ENCODE measurements around the gene MRPS25. TPM values are rescaled to one million over a fixed set of nuclear protein-coding genes. Genes with fewer than 3 reads are reported as not detected.

The MRPS25 gene
- total and polyA plus RNA-seq, 9 of the 15 experiments (the other 6 are each of a cell fraction or from before 2014, with no cell fraction given): 34.3 to 129 (median 78.2) TPM

- TF ChIP-seq E2F8 (IDR thresholded peaks at IDR 0.05; ENCODE audit: low read depth, partially characterized antibody) (no peak), ZNF41 (CRISPR knock-in tag; conservative IDR thresholded peaks at IDR 0.05) (no peak), GATAD2A (IDR thresholded peaks at IDR 0.05) (peak; percentile 48; the same call in 1 of the 2 replicates), NKRF (IDR thresholded peaks at IDR 0.05; ENCODE audit: borderline replicate concordance) (no peak), FOXK2 (conservative IDR thresholded peaks at IDR 0.05 in 1 of 2, IDR thresholded peaks at IDR 0.05 in 1 of 2; ENCODE audit: low read depth in 2 of 2) (peak; percentile 62 to 82; a peak in 3 of 4 replicates), NRF1 (conservative IDR thresholded peaks at IDR 0.05 in 1 of 2, IDR thresholded peaks at IDR 0.05 in 1 of 2) (no peak), HES1 (IDR thresholded peaks at IDR 0.05; ENCODE audit: low read depth) (peak; percentile 96), ZNF586 (CRISPR knock-in tag; conservative IDR thresholded peaks at IDR 0.05) (no peak), ARID3B (CRISPR knock-in tag; IDR thresholded peaks at IDR 0.05; ENCODE audit: borderline replicate concordance) (no peak)
- TF ChIP-seq, protein P1, sequence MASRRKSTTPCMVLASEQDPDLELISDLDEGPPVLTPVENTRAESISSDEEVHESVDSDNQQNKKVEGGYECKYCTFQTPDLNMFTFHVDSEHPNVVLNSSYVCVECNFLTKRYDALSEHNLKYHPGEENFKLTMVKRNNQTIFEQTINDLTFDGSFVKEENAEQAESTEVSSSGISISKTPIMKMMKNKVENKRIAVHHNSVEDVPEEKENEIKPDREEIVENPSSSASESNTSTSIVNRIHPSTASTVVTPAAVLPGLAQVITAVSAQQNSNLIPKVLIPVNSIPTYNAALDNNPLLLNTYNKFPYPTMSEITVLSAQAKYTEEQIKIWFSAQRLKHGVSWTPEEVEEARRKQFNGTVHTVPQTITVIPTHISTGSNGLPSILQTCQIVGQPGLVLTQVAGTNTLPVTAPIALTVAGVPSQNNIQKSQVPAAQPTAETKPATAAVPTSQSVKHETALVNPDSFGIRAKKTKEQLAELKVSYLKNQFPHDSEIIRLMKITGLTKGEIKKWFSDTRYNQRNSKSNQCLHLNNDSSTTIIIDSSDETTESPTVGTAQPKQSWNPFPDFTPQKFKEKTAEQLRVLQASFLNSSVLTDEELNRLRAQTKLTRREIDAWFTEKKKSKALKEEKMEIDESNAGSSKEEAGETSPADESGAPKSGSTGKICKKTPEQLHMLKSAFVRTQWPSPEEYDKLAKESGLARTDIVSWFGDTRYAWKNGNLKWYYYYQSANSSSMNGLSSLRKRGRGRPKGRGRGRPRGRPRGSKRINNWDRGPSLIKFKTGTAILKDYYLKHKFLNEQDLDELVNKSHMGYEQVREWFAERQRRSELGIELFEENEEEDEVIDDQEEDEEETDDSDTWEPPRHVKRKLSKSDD (conservative IDR thresholded peaks at IDR 0.05; ENCODE audit: low read length): no peak
- TF ChIP-seq, protein P2, sequence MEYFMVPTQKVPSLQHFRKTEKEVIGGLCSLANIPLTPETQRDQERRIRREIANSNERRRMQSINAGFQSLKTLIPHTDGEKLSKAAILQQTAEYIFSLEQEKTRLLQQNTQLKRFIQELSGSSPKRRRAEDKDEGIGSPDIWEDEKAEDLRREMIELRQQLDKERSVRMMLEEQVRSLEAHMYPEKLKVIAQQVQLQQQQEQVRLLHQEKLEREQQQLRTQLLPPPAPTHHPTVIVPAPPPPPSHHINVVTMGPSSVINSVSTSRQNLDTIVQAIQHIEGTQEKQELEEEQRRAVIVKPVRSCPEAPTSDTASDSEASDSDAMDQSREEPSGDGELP (CRISPR knock-in tag; IDR thresholded peaks at IDR 0.05; ENCODE audit: borderline replicate concordance): peak; percentile 98
- TF ChIP-seq, protein P3, sequence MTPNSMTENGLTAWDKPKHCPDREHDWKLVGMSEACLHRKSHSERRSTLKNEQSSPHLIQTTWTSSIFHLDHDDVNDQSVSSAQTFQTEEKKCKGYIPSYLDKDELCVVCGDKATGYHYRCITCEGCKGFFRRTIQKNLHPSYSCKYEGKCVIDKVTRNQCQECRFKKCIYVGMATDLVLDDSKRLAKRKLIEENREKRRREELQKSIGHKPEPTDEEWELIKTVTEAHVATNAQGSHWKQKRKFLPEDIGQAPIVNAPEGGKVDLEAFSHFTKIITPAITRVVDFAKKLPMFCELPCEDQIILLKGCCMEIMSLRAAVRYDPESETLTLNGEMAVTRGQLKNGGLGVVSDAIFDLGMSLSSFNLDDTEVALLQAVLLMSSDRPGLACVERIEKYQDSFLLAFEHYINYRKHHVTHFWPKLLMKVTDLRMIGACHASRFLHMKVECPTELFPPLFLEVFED (CRISPR knock-in tag; conservative IDR thresholded peaks at IDR 0.05): no peak; the same call in 1 of the 2 replicates
Observed at GRCh38 chr3:15052335-15053242, 12.5 kb downstream of the MRPS25 start (continued).

All from K562 (cell line).